ENCODE results near the gene S100A14. TPM values are rescaled to one million over a fixed set of nuclear protein-coding genes. Genes with fewer than 3 reads are reported as not detected.

Gene S100A14
- total RNA-seq, 1 experiment from 2014 or later = 332 TPM

DNA sequence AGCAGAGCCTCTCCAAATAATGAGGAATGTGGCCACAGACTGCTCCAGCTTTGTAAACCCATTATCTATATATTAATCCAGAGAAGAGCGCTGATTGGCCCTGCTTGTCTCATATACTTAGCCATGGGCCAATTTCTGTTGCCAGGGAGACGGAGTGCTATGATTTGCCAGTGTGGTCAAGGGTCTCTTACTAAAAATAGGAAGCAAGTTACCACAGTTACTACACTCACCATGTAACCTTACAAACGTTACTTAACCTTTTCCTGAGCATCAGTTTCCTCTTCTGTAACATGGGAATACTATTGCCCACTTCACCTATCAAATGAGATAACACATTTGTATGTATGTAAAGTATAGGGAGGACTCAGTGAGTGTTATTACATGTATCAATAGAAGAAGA, 42.8 kb downstream of the S100A14 start:
- intact Hi-C loops (cut with micrococcal nuclease) = loop anchor here (2.0 kb wide), 1 partner anchor 35 kb away; no protein-coding TSS in a partner anchor
- Mint-ChIP-seq H3K27ac (ENCODE audit: low read depth, unreplicated experiment) (peak overlapping the region; percentile 67), H3K4me1 (ENCODE audit: insufficient read depth, unreplicated experiment) (peaks cover 33% of the 10 kb centered on the region), H3K27me3 (ENCODE audit: insufficient read depth, unreplicated experiment) (no peaks in the 10 kb centered on the region), H3K36me3 (ENCODE audit: insufficient read depth, unreplicated experiment) (no peaks in the 10 kb centered on the region), H3K9me3 (ENCODE audit: unreplicated experiment) (no peaks in the 10 kb centered on the region), H3K4me3 (ENCODE audit: unreplicated experiment) (no peak overlapping the region)
- CTCF ChIA-PET = interaction anchor here (0.6 to 7.5 kb wide), 38 partner anchors 8 to 413 kb away, joined by 3 to 379 read pairs (median 10); partner anchors contain the start of genes CHTOP, ILF2, PGLYRP4 and RAB13
- no peak for DNase-seq (ENCODE audit: unreplicated experiment)
- TF ChIP-seq, protein P1, sequence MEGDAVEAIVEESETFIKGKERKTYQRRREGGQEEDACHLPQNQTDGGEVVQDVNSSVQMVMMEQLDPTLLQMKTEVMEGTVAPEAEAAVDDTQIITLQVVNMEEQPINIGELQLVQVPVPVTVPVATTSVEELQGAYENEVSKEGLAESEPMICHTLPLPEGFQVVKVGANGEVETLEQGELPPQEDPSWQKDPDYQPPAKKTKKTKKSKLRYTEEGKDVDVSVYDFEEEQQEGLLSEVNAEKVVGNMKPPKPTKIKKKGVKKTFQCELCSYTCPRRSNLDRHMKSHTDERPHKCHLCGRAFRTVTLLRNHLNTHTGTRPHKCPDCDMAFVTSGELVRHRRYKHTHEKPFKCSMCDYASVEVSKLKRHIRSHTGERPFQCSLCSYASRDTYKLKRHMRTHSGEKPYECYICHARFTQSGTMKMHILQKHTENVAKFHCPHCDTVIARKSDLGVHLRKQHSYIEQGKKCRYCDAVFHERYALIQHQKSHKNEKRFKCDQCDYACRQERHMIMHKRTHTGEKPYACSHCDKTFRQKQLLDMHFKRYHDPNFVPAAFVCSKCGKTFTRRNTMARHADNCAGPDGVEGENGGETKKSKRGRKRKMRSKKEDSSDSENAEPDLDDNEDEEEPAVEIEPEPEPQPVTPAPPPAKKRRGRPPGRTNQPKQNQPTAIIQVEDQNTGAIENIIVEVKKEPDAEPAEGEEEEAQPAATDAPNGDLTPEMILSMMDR (IDR thresholded peaks at IDR 0.05; ENCODE audit: unreplicated experiment) = no peak
- BruUV-seq (replicated peaks) = no TSS peak
- POLR2A ChIA-PET = interaction anchor here (0.7 to 7.1 kb wide), 24 partner anchors 8 to 417 kb away, joined by 3 to 476 read pairs (median 7); partner anchors contain the start of genes CHTOP, ILF2, RAB13 and RPS27

DNA sequence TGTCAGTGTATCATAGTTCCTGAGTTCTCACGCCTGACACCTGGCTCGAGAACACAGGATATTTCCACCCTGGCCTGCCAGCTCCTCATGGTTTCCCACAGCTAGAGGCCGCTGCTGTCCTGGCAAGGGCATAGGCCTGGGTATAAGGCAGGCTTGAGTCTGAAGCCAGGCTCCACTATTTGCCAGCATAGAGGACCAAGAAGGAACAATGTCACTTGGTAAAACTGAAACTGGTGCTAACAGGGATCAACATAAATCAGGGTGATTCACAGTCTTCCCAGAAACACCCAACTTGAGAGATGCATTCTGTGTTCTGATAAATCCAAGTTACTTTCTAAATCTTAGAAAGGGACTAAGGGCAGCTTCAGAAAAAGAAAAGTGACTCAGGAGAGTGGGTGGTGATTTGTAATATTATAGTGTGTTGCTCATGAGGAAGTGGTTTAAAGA, 43.5 kb downstream of the S100A14 start:
- no peaks in the 10 kb centered on the region for H3K27me3 Mint-ChIP-seq (ENCODE audit: insufficient read depth, unreplicated experiment)

DNA sequence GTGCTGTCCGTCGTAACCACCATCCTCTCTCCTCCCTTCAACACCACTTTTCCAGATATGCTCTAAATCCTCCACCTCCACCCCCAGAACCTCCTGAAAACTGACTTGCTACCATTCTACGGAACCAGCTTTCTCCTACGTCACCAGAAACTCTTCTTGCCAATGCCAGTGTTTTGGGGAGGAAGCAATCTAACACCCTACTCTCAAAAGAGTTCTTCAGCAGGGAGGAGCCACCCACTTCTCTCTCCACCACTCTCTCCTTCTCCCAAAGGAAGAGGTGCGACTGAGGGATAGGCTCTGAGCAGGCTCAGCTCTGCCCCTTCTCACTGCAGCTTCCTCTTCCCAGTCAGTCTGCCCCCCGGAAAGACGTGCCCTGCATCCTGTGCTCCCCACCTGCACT, 44.4 kb downstream of the S100A14 start:
- H3K4me1 Mint-ChIP-seq (ENCODE audit: insufficient read depth, unreplicated experiment) = peaks cover 36% of the 10 kb centered on the region
- no peak for DNase-seq (ENCODE audit: unreplicated experiment)
- TF ChIP-seq, protein P1 (IDR thresholded peaks at IDR 0.05; ENCODE audit: unreplicated experiment) = no peak
- BruUV-seq (replicated peaks) = no TSS peak
- intact Hi-C loops (cut with micrococcal nuclease) = loop anchor here (1.0 to 2.0 kb wide), 8 partner anchors 37 to 415 kb away; partner anchors contain the start of genes RAB13, S100A13 and SNAPIN
- ChIA-PET CTCF (interaction anchor here (0.6 to 7.5 kb wide), 47 partner anchors 8 to 418 kb away, joined by 3 to 379 read pairs (median 6); partner anchors contain the start of genes CHTOP, ILF2, PGLYRP4 and RAB13), POLR2A (interaction anchor here (0.7 to 7.1 kb wide), 20 partner anchors 10 to 415 kb away, joined by 3 to 476 read pairs (median 10); partner anchors contain the start of genes CHTOP, GATAD2B, ILF2 and RAB13)
- no peaks in the 10 kb centered on the region for H3K36me3 Mint-ChIP-seq (ENCODE audit: insufficient read depth, unreplicated experiment)
- no peak overlapping the region for H3K4me3 Mint-ChIP-seq (ENCODE audit: unreplicated experiment)
- no peaks in the 10 kb centered on the region for H3K27me3 Mint-ChIP-seq (ENCODE audit: insufficient read depth, unreplicated experiment)
- H3K27ac Mint-ChIP-seq (ENCODE audit: low read depth, unreplicated experiment) = no peak overlapping the region
- no peaks in the 10 kb centered on the region for H3K9me3 Mint-ChIP-seq (ENCODE audit: unreplicated experiment)

More for the DNA sequence above, 43.5 kb downstream of the S100A14 start:
- intact Hi-C loops (cut with micrococcal nuclease) = loop anchor here (1.0 to 2.0 kb wide), 8 partner anchors 36 to 414 kb away; partner anchors contain the start of genes RAB13, S100A13 and SNAPIN
- Mint-ChIP-seq H3K4me1 (ENCODE audit: insufficient read depth, unreplicated experiment) (peaks cover 33% of the 10 kb centered on the region), H3K27ac (ENCODE audit: low read depth, unreplicated experiment) (peak overlapping the region; percentile 67), H3K36me3 (ENCODE audit: insufficient read depth, unreplicated experiment) (no peaks in the 10 kb centered on the region), H3K9me3 (ENCODE audit: unreplicated experiment) (no peaks in the 10 kb centered on the region), H3K4me3 (ENCODE audit: unreplicated experiment) (no peak overlapping the region)
- CTCF ChIA-PET = interaction anchor here (0.5 to 7.5 kb wide), 59 partner anchors 8 to 418 kb away, joined by 3 to 379 read pairs (median 5); partner anchors contain the start of genes CHTOP, ILF2, PGLYRP4 and RAB13
- TF ChIP-seq, protein P1 (IDR thresholded peaks at IDR 0.05; ENCODE audit: unreplicated experiment) = peak; percentile 98
- DNase-seq (ENCODE audit: unreplicated experiment) = peak; percentile 94
- POLR2A ChIA-PET = interaction anchor here (0.6 to 7.1 kb wide), 34 partner anchors 9 to 418 kb away, joined by 3 to 476 read pairs (median 6); partner anchors contain the start of genes CHTOP, GATAD2B, ILF2 and INTS3
- BruUV-seq (replicated peaks) = no TSS peak

GRCh38 chr1:153570874-153571273, 45.3 kb downstream of the S100A14 start:
- ChIA-PET CTCF (interaction anchor here (0.6 to 7.5 kb wide), 17 partner anchors 16 to 218 kb away, joined by 3 to 379 read pairs (median 19); partner anchors contain the start of genes ILF2, S100A1, S100A13 and S100A14), POLR2A (interaction anchor here (0.9 to 7.1 kb wide), 9 partner anchors 22 to 415 kb away, joined by 3 to 476 read pairs (median 10); partner anchors contain the start of genes CHTOP, RAB13, S100A13 and S100A14)
- no peaks in the 10 kb centered on the region for H3K36me3 Mint-ChIP-seq (ENCODE audit: insufficient read depth, unreplicated experiment)
- H3K27me3 Mint-ChIP-seq (ENCODE audit: insufficient read depth, unreplicated experiment) = no peaks in the 10 kb centered on the region
- H3K27ac Mint-ChIP-seq (ENCODE audit: low read depth, unreplicated experiment) = no peak overlapping the region
- DNase-seq (ENCODE audit: unreplicated experiment) = no peak
- BruUV-seq (replicated peaks) = no TSS peak
- intact Hi-C loops (cut with micrococcal nuclease) = no loop called here
- H3K4me3 Mint-ChIP-seq (ENCODE audit: unreplicated experiment) = no peak overlapping the region
- peaks cover 44% of the 10 kb centered on the region for H3K4me1 Mint-ChIP-seq (ENCODE audit: insufficient read depth, unreplicated experiment)
- TF ChIP-seq, protein P1 (IDR thresholded peaks at IDR 0.05; ENCODE audit: unreplicated experiment) = no peak
- H3K9me3 Mint-ChIP-seq (ENCODE audit: unreplicated experiment) = no peaks in the 10 kb centered on the region
